Esophagus (tissue), 2 donors: Measurements from ENCODE around the gene ADGRB3. TPM values are rescaled to one million over a fixed set of nuclear protein-coding genes. Genes with fewer than 3 reads are reported as not detected.

ENCODE experiments used
- H3K27ac ChIP-seq, 2 donors: one replicate each; pipeline ENCODE4 v1.5.1; 2013; ENCODE audit warnings: low read depth in 2 of 2, mild to moderate bottlenecking in 2 of 2, inconsistent platforms in 1 of 2, low read length in 1 of 2, moderate library complexity in 1 of 2
- H3K27me3 ChIP-seq, 2 donors: one replicate each; pipeline ENCODE4 v1.6.1; 2013; ENCODE audit warnings: low read length in 2 of 2, control low read depth in 1 of 2, mild to moderate bottlenecking in 1 of 2; ENCODE audit not compliant: insufficient read depth in 2 of 2, control insufficient read depth in 1 of 2
- H3K36me3 ChIP-seq, 2 donors: one replicate each; pipeline ENCODE4 v1.6.1; 2013; ENCODE audit warnings: low read length in 1 of 2; ENCODE audit not compliant: control insufficient read depth in 2 of 2, insufficient read depth in 2 of 2
- H3K4me1 ChIP-seq, 2 donors: one replicate each; pipeline ENCODE4 v1.6.1; 2013; ENCODE audit warnings: low read length in 1 of 2; ENCODE audit not compliant: control insufficient read depth in 2 of 2, insufficient read depth in 2 of 2
- H3K4me3 ChIP-seq, 2 donors: one replicate each; pipeline ENCODE4 v1.5.1; 2013; ENCODE audit warnings: low read length in 2 of 2, mild to moderate bottlenecking in 2 of 2, low read depth in 1 of 2, moderate library complexity in 1 of 2
- H3K9me3 ChIP-seq, 2 donors: one replicate each; pipeline ENCODE4 v1.6.1; 2013; ENCODE audit warnings: mild to moderate bottlenecking in 2 of 2, low read depth in 1 of 2, low read length in 1 of 2, moderate library complexity in 1 of 2; ENCODE audit not compliant: control insufficient read depth in 2 of 2, insufficient read depth in 1 of 2
- WGBS, 2 donors: extraction: QIAGEN DNeasy Blood & Tissue Kit; methylation state at CpG; one replicate each; pipeline ENCODE4 v1.1.7; 2013; 5-methylcytosine and 5-hydroxymethylcytosine counted together
- polyA plus RNA-seq, 2 donors: library from polyadenylated mRNA; stranded (reverse); fragments of 200-250 nt; gene quantifications; one replicate each; pipeline ENCODE4 v1.2.3, GENCODE V29; 2013
- donor health status: healthy with polysubstance abuse.
- donor health status: Bipolar disorder and iron deficiency.

ADGRB3 gene
- polyA plus RNA-seq, result under 1 TPM; 0.08 to 0.14 TPM

- WGBS, 2 donors, result 1% methylated on average over 53 to 79 of the region's 79 CpGs
- H3K4me3 ChIP-seq, result peak within 1 kb of the TSS; percentile 53 to 63
- peak within 1 kb of the TSS; percentile 25 to 53 for H3K27ac ChIP-seq
- no peaks in the 10 kb centered on the region for H3K4me1 ChIP-seq
- H3K9me3 ChIP-seq, result no peaks in the 10 kb centered on the region
- no peaks in the 10 kb centered on the region for H3K36me3 ChIP-seq
- peaks cover 0 to 3% of the 10 kb centered on the region in 2 donors for H3K27me3 ChIP-seq
Observed at GRCh38 chr6:68634726-68635411, at the start of gene ADGRB3. TSS of gene ADGRB3 (plus strand) at chr6:68635282. CDS start at chr6:68638676, 3,394 bp downstream.

GRCh38 chr6:68593558-68593957 lies 41.5 kb upstream of the ADGRB3 start:
- Histone ChIP-seq H3K36me3 (no peaks in the 10 kb centered on the region), H3K4me3 (no peak overlapping the region), H3K4me1 (no peaks in the 10 kb centered on the region), H3K9me3 (peaks cover 0 to 3% of the 10 kb centered on the region in 2 donors), H3K27me3 (no peaks in the 10 kb centered on the region), H3K27ac (no peak overlapping the region)
- 94 to 100% methylated on average over 1 of the region's 1 CpG for WGBS, 2 donors

DNA sequence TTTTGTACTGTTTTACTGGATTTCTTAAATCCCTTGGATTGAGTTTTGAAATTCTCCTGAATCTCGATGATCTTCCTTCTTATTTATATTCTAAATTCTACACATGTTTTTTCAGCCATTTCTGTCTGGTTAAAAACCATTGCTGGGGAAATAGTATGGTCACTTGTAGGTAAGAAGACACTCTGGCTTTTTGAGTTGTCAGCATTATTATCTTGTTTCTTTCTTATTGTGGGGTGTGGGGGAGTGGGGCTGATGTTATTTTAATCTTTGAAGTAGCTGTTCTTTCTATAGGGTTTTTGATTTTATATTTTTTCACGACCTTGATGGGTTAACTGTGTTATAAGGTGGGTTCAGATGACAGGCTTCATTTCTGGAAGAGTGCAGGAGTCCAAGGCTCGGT lies 37.4 kb upstream of the ADGRB3 start:
- Histone ChIP-seq H3K36me3 (no peaks in the 10 kb centered on the region), H3K9me3 (no peaks in the 10 kb centered on the region), H3K4me3 (no peak overlapping the region), H3K27me3 (no peaks in the 10 kb centered on the region), H3K4me1 (no peaks in the 10 kb centered on the region), H3K27ac (no peak overlapping the region)
- 46 to 49% methylated on average over 3 of the region's 3 CpGs for WGBS, 2 donors

GRCh38 chr6:68615938-68616337 lies 19.1 kb upstream of the ADGRB3 start:
- no peaks in the 10 kb centered on the region for H3K9me3 ChIP-seq
- H3K4me1 ChIP-seq, result no peaks in the 10 kb centered on the region
- no peak overlapping the region for H3K4me3 ChIP-seq
- no peak overlapping the region for H3K27ac ChIP-seq
- H3K36me3 ChIP-seq, result no peaks in the 10 kb centered on the region
- no peaks in the 10 kb centered on the region for H3K27me3 ChIP-seq

GRCh38 chr6:68625998-68626397 lies 9.1 kb upstream of the ADGRB3 start:
- Histone ChIP-seq H3K36me3 (no peaks in the 10 kb centered on the region), H3K4me1 (no peaks in the 10 kb centered on the region), H3K27ac (no peak overlapping the region), H3K4me3 (no peak overlapping the region), H3K27me3 (no peaks in the 10 kb centered on the region), H3K9me3 (no peaks in the 10 kb centered on the region)
- 88 to 93% methylated on average over 6 of the region's 6 CpGs for WGBS, 2 donors

DNA sequence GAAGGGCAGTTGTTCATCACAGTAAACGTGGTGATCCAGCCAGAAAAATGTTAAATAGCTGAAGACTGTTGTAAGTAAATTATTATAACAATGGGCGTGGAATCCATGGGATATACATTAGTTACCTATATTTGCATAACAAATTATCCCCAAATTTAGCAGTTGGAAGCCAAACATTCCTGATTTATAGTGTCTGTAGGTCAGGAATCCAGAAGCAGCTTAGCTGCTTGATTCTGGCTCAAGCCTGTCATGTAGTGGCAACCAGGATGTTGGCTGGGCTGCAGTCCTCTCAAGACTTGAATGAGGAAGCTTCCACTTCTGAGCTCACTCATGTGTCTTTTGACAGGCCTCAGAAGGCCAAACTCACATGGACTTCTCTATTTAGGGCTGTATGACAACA lies 6.9 kb upstream of the ADGRB3 start:
- Histone ChIP-seq H3K27ac (no peak overlapping the region), H3K4me3 (no peak overlapping the region), H3K4me1 (no peaks in the 10 kb centered on the region), H3K27me3 (no peaks in the 10 kb centered on the region), H3K36me3 (no peaks in the 10 kb centered on the region), H3K9me3 (no peaks in the 10 kb centered on the region)
- 44 to 52% methylated on average over 2 of the region's 2 CpGs for WGBS, 2 donors

GRCh38 chr6:68632734-68633133 lies 2.3 kb upstream of the ADGRB3 start:
- Histone ChIP-seq H3K9me3 (no peaks in the 10 kb centered on the region), H3K36me3 (no peaks in the 10 kb centered on the region), H3K27me3 (peaks cover 0 to 3% of the 10 kb centered on the region in 2 donors), H3K4me3 (no peak overlapping the region), H3K27ac (no peak overlapping the region), H3K4me1 (no peaks in the 10 kb centered on the region)
- 59 to 66% methylated on average over 3 of the region's 3 CpGs for WGBS, 2 donors

DNA sequence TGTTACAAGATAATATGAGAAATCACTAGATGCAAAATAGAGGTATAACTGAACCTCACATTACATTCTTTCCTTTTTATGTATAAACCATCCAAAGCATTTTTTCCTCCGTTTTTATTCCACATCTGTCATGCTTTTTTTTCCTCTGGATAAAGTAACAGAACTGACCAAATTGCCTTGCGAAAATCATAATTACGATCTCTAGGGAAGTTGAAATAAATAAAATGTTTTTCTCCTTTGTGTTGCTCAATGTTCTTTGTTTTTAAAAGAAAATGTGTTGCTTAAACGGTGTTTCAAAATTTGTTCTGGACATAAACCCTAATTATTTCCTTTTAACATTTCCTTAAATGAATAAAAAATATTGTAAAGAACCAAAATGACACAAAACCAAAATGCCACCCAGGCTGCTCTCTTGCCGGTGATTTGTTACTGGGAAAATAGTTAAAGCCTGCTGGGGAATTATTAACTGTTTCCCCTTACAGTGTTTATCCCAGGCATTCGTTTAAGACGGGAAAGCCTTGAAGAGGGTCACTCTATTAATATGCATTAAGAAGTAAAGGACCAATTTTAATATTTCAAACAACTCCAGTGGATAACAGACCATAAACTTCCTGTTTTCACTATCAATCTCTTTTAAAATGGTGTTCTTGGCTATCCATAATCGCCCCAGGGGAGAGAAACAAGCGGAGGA lies 1.7 kb upstream of the ADGRB3 start:
- H3K27me3 ChIP-seq, result peaks cover 0 to 3% of the 10 kb centered on the region in 2 donors

GRCh38 chr6:68633972-68634725 lies 933 bp upstream of the ADGRB3 start:
- Histone ChIP-seq H3K27me3 (peaks cover 0 to 3% of the 10 kb centered on the region in 2 donors), H3K4me3 (peak overlapping the region; percentile 53 to 63)

More for the DNA sequence above, 1.7 kb upstream of the ADGRB3 start:
- 38 to 44% methylated on average over 9 of the region's 9 CpGs for WGBS, 2 donors
- H3K4me1 ChIP-seq, result no peaks in the 10 kb centered on the region
- no peaks in the 10 kb centered on the region for H3K36me3 ChIP-seq
- H3K27ac ChIP-seq, result no peak overlapping the region
- H3K4me3 ChIP-seq, result peak overlapping the region in 1 of 2 donors; percentile 63
- no peaks in the 10 kb centered on the region for H3K9me3 ChIP-seq

More at GRCh38 chr6:68633972-68634725, 933 bp upstream of the ADGRB3 start:
- Histone ChIP-seq H3K4me1 (no peaks in the 10 kb centered on the region), H3K36me3 (no peaks in the 10 kb centered on the region), H3K27ac (no peak overlapping the region), H3K9me3 (no peaks in the 10 kb centered on the region)
- 2 to 4% methylated on average over 23 of the region's 23 CpGs for WGBS, 2 donors
